Motor neuron (in vitro differentiated cells): ENCODE results near the gene NOL12. TPM values are rescaled to one million over a fixed set of nuclear protein-coding genes. Genes with fewer than 3 reads are reported as not detected.
A peak's percentile ranks its signal among the peaks of the same experiment; 100 is the strongest.

Source experiments
- ATAC-seq, 8 experiments: fragments of 200-7000 bp; cut with Tn5 transposase; replicated peaks in 6 of 8; 2 replicates each; pipeline ENCODE4 v1.8.0; 2021; ENCODE audit warnings: mild to moderate bottlenecking in 8 of 8, moderate library complexity in 8 of 8
- H3K27ac ChIP-seq, 2 donors: fragments of 250-450 bp; sonication (Bioruptor Pico); 2 replicates each; pipeline ENCODE4 v1.9.0; 2021; ENCODE audit warnings: antibody characterized with exemption in 2 of 2, mild to moderate bottlenecking in 2 of 2, moderate library complexity in 1 of 2
- H3K4me1 ChIP-seq, 2 donors: fragments of 250-450 bp; sonication (Bioruptor Pico); replicated peaks in 1 of 2; 2 replicates each; pipeline ENCODE4 v1.6.1; 2021; ENCODE audit warnings: antibody characterized with exemption in 2 of 2, mild to moderate bottlenecking in 2 of 2, moderate library complexity in 1 of 2
- H3K4me3 ChIP-seq, 5 donors: fragments of 250-450 bp; sonication (Bioruptor Pico); 2 replicates each; pipeline ENCODE4 v1.9.0; 2021; ENCODE audit warnings: antibody characterized with exemption in 5 of 5, mild to moderate bottlenecking in 5 of 5, moderate library complexity in 4 of 5
- WGBS, 10 experiments: fragments of 450-650 bp; shearing (Covaris generic); methylation state at CpG; one replicate each; pipeline ENCODE4 v1.0.0; 2022; 5-methylcytosine and 5-hydroxymethylcytosine counted together
- in situ Hi-C, 9 experiments: fragments of 400-800 bp; cut with MboI; loops; one replicate each; pipeline ENCODE4 v1.15.0; 2021; ENCODE audit warnings: low sequenced_read_pairs in 9 of 9, low pct_unique_long_range_greater_than_20kb in 2 of 9; ENCODE audit not compliant: unreplicated experiment in 9 of 9
- total RNA-seq, 8 experiments: library from RNA; unstranded; fragments of 300-600 nt; gene quantifications; 2 replicates each; pipeline versions ENCODE4 v1.2.3 to v1.2.4, GENCODE V29; 2022

Gene NOL12
- total RNA-seq, 8 experiments from 2014 or later = 16.4 to 41.8 (median 26.6) TPM

GRCh38 chr22:37663521-37664140 is 22.5 kb upstream of the NOL12 start:
- no peak overlapping the region for H3K27ac ChIP-seq
- in situ Hi-C loops = no loop called here
- H3K4me3 ChIP-seq = no peak overlapping the region
- WGBS, 10 experiments = 64 to 94% (median 80%) methylated on average over 3 to 11 of the region's 16 CpGs; no CpG with 5 or more reads in 2 of the 10 experiments
- no peak for ATAC-seq
- H3K4me1 ChIP-seq = peaks cover 22 to 24% of the 10 kb centered on the region in 2 donors

DNA sequence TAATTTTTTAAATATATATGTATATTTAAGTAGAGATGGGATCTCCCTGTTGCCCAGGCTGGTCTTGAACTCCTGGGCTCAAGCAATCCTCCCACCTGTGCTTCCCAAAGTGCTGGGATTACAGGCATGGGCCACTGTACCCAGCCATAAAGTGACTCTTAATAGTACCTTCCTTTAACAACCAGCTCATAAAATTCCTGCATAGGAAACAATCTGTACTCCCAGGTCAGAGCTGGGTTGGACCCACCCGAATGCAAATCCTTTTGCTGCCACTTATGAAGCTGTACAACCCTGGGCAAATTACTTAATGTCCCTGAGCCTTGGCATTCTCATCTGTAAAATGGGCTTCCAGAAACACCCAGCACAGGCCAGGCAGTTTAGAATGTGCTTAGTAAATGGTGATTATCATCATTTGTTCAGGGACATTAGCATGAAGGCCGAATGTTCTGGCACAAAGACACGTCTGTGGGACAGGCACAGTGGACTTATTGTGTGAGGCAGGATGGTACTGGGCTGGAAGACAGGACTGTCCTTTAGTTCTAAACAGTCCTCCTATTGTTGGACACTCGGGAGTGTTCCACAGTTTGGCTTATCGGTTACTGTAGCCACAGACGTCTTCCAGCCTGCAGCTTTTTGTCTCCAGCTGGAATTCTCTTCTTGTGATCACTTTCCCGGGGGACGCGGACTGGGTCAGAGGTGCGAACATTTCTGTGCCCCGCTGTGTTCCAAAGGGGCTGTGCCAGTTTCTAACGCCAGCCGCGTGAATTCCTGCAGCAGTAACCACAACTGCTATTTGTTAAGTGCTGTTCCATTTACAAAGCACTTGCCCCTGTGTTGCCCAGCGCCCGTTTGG is 21.7 kb upstream of the NOL12 start:
- in situ Hi-C loops = no loop called here
- Histone ChIP-seq H3K27ac (no peak overlapping the region), H3K4me3 (no peak overlapping the region), H3K4me1 (peaks cover 22 to 24% of the 10 kb centered on the region in 2 donors)
- WGBS, 10 experiments = 80 to 100% (median 97%) methylated on average over 1 to 13 of the region's 16 CpGs; no CpG with 5 or more reads in 3 of the 10 experiments
- peak in 1 of 8 experiments; percentile 10 for ATAC-seq

DNA sequence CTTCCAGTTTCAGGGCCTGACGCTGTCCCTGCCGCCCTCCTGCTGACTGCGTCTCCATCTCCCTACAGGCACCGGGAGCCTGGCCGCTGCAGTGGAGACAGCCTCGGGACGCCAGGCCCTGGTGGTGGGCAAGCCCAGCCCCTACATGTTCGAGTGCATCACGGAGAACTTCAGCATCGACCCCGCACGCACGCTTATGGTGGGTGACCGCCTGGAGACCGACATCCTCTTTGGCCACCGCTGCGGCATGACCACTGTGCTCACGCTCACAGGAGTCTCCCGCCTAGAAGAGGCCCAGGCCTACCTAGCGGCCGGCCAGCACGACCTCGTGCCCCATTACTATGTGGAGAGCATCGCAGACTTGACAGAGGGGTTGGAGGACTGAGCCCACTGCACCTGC is 20.7 kb upstream of the NOL12 start:
- Histone ChIP-seq H3K4me1 (peaks cover 14% of the 10 kb centered on the region in 2 donors), H3K4me3 (no peak overlapping the region), H3K27ac (no peak overlapping the region)
- in situ Hi-C loops = no loop called here
- WGBS, 10 experiments = no CpG with 5 or more reads among the region's 24 CpGs
- ATAC-seq = no peak

DNA sequence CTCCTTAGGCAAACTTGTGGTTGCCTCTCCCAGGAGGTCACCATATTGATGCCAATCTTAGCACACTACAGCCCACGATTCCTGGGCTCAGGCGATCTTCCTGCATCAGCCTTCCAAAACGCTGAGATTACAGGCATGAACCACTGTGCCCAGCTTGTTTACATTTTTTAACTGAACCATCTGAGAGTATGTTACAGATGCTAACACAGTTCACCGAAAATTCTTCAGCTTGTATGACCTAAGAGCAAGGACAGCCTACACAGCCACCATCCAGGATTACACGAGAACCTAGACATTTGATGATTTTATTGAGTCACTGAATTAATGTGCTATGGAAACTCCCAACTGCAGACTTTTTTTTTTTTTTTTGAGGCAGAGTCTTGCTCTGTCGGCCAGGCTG is 16.6 kb upstream of the NOL12 start:
- Histone ChIP-seq H3K4me3 (no peak overlapping the region), H3K4me1 (peaks cover 0 to 1% of the 10 kb centered on the region in 2 donors), H3K27ac (no peak overlapping the region)
- WGBS, 10 experiments = 20 to 100% (median 91%) methylated on average over 1 to 5 of the region's 6 CpGs
- in situ Hi-C loops = no loop called here
- ATAC-seq = no peak

DNA sequence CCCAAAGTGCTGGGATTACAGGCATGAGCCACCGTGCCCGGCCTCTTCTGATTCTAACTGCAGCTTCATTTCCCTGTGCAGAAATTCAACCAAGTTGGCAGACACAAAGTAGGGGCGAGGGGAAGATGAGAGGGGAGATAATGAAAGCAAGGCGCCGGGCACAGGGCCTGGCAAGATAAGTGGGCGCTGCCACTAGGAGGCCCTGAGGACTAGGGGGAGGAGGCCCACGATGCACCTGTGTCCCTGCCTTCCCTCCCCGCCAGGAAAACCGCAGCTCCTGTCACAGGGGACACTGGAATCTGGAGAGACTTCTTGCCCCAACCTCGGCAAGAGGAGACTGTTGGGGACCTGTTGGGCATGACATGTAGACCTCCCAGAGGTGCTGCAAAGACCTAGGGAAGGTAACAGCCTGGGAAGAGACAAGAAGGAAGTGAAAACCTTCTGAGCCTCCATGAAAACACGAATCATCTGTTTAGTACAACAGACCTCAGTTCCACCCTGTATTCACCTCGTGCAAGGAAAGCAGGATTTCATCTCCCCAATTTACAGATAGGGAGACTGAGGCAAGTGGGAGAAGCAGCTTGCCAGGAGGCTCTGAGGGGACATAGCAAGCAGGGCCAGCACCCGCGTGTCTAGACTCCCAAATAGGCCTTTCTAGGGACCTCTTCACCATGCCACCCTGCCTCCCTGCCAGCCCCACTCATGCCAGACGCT is 13.8 kb upstream of the NOL12 start:
- no peak for ATAC-seq
- no peak overlapping the region for H3K27ac ChIP-seq
- no peak overlapping the region for H3K4me3 ChIP-seq
- 40 to 100% (median 92%) methylated on average over 1 to 5 of the region's 15 CpGs; no CpG with 5 or more reads in 5 of the 10 experiments for WGBS, 10 experiments
- in situ Hi-C loops = no loop called here
- H3K4me1 ChIP-seq = peaks cover 12 to 17% of the 10 kb centered on the region in 2 donors

DNA sequence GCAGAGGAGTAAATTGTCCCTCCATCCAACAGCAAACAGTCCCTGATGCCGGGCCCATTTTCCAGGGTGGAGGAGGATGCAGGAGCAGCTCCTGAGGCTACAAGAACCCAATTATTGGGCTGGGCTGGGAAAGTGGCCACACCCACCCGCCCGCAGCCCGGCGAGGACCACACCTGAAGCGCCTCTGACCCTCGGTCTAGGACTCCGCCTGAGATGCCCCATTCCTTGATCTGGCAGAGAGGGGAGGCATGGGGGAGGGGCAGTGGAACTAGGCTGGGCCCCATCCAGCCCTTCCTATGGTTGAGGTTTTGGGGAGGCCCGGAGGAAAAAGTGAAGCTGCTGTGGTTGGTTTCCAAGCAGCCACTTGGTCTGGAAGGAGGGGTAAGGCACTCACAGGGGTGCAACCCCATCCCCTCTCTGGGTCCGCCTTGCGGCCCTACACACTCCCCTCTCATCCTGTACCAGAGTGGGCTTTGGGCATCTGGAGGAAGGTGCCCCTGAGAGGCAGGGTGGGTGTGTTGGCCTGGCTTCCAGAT is 13.2 kb upstream of the NOL12 start:
- Histone ChIP-seq H3K4me3 (no peak overlapping the region), H3K27ac (no peak overlapping the region), H3K4me1 (peaks cover 16 to 19% of the 10 kb centered on the region in 2 donors)
- no peak for ATAC-seq
- 100% methylated on average over 5 of the region's 11 CpGs; no CpG with 5 or more reads in 9 of the 10 experiments for WGBS, 10 experiments
- in situ Hi-C loops = no loop called here

DNA sequence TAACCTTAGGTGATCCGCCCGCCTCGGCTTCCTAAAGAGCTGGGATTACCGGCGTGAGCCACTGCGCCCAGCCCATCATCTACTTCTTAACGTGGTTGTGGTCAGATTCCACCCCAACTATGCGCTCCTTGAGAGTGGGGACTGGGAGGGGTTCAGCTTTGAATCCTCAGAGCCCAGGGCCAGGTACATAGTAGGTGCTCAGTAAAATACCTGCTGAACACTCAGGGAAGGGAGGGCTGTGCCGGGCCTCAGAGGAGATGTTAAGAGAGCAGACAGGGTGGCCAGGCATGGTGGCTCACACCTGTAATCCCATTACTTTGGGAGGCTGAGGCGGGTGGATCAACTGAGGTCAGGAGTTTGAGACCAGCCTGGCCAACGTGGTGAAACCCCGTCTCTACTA is 11.9 kb upstream of the NOL12 start:
- Histone ChIP-seq H3K27ac (peak overlapping the region in 1 of 2 donors; percentile 59), H3K4me3 (no peak overlapping the region)

GRCh38 chr22:37674951-37675929 is 10.9 kb upstream of the NOL12 start, which contains the start of gene LGALS1:
Gene LGALS1, plus strand, starts transcription at chr22:37675636. Its CDS starts 67 bp downstream, at chr22:37675703.
- Histone ChIP-seq H3K4me3 (peak within 1 kb of the TSS in 4 of 5 donors; percentile 26 to 49 (median 42)), H3K27ac (peak within 1 kb of the TSS; percentile 63 to 77), H3K4me1 (peaks cover 16 to 20% of the 10 kb centered on the region in 2 donors)
- in situ Hi-C loops = no loop called here
- 0 to 52% (median 16%) methylated on average over 2 to 10 of the region's 34 CpGs; no CpG with 5 or more reads in 4 of the 10 experiments for WGBS, 10 experiments
- peak; percentile 34 to 82 (median 46) for ATAC-seq

More for the DNA sequence above, 11.9 kb upstream of the NOL12 start:
- no peak for ATAC-seq
- WGBS, 10 experiments = 80 to 100% (median 92%) methylated on average over 1 to 6 of the region's 12 CpGs; no CpG with 5 or more reads in 2 of the 10 experiments
- peaks cover 16 to 20% of the 10 kb centered on the region in 2 donors for H3K4me1 ChIP-seq
- in situ Hi-C loops = no loop called here

DNA sequence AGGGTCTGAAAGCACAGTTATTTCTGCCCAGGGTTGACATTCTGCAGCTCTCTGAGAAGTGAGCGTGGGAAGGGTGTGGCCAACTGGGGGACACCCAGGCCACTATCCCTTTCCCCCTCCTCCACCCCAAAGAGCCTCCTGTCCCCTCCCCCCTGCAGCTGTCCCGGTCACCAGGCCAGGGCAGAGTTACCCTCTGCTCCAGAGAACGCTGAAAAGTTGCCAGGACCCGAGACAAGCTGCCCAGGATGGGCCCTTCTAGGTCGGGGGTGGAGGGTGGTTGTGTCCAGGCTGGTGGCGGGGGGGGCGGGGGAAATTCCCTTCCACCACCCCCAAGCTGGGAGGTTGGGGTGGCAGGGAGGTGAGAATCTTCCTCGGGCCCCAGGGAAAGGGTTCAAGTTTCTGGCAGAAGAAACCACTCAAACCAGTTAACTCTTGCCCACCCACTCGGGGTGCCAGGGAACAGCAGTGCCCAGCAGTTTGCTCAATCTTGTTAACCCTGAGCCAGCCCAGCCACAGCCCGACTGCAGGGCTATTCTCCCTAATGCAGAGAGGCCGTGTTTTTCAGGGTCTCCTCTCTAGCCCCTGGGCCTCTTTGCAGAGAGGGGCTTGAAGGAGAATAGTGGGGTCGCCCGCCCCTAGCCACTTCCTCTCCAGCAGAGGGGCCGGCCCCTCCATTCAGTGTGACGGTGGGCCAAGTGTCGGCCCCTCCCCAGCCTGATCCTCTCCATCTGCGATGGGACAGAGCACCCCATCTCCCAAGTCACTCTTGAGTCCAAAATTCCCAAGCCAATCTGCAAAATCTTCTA is 10.0 kb upstream of the NOL12 start:
- peak in 2 of 8 experiments; percentile 0 to 3 for ATAC-seq
- H3K4me1 ChIP-seq = peaks cover 16 to 20% of the 10 kb centered on the region in 2 donors
- in situ Hi-C loops = no loop called here
- 27 to 36% methylated on average over 2 to 3 of the region's 17 CpGs; no CpG with 5 or more reads in 8 of the 10 experiments for WGBS, 10 experiments
- peak overlapping the region; percentile 63 to 77 for H3K27ac ChIP-seq
- peak overlapping the region; percentile 19 to 49 (median 40) for H3K4me3 ChIP-seq

DNA sequence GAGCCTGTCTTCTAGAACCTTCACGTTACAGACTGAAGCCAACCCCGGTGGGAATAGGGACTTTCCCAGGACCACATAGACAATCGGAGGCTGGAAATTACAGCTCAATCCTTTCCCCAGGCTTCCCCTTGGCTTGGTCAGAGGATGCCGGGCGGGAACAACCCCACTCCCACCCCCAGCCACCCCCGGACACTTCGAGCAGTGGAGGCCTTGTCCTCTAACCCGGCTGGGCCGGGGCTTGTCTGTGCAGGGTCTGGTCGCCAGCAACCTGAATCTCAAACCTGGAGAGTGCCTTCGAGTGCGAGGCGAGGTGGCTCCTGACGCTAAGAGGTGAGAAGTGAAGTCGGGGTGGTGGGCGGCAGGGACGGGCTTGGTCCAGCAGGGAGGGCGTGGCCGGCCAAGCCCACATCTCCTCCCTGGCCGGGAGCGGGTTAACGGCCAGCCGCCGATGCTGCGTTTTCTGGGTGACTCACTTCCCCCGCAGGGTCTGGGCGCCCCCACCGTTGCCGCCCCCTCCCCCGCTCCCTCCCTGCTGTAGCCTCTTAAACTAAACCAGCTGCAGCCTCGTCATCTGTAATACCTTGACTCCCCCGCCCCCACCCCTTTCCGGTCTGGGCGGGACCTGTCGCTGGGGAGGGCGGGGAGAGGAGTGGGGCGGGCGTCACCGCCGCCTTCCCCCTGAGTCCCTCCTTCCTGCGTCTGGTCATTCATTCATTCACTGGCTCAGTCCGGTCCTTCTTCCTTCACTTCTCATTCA is 9.2 kb upstream of the NOL12 start:
- peak; percentile 42 to 85 (median 80) for ATAC-seq
- WGBS, 10 experiments = 0% methylated on average over 3 of the region's 42 CpGs; no CpG with 5 or more reads in 9 of the 10 experiments
- in situ Hi-C loops = no loop called here
- Histone ChIP-seq H3K27ac (peak overlapping the region; percentile 63 to 77), H3K4me1 (peaks cover 16 to 20% of the 10 kb centered on the region in 2 donors), H3K4me3 (peak overlapping the region; percentile 19 to 49 (median 40))
